Stimulated activated CD4-positive, alpha-beta T cell treated with anti-CD3 and anti-CD28 coated beads, Interleukin-2, amount 100 ng/mL, for 48 hours (primary cell): Measurements from ENCODE around the gene TMEM218.

Experiments used
- DNase-seq, 2 donors: peaks; one replicate each; pipeline ENCODE4 v3.0.0-alpha.2; 2020

The TMEM218 gene

DNA sequence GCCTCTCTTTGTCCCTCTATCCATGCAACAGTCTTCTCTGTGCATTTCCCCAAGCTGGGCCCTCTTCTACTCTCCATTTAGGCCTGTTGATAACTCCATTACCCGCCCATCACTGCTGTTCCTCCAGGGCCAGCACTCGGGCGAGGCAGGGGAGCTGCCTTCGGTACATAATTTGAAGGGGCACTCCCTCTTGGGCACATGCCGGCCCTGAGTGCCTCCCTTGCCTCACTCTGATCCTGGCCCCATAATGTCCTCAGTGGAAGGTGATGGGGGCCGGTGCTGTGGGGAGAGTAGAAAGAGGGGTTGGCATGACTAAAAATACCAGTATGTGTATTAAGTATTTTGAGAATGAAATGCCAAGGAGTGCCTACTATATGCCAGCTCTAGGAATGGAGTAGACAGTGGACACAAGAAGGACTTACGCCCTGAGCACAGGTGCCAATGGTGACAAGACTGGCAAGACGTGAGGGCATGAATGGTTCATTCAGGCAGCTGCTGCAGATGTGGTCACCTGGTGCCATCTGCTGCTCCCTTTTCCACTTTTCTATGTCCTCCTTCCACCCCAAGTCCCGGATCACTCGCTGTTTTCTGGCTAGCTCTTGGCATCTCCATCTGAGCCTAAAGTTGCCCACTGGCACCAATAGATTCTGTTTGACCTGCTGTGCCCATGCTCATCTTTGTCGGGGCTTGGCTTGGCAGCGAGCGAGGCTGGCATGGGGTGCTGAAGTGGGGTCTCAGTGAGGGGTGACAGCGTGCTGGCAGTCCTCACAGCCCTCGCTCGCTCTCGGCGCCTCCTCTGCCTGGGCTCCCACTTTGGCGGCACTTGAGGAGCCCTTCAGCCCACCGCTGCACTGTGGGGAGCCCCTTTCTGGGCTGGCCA is 22.6 kb downstream of the TMEM218 start:
- no peak for DNase-seq

DNA sequence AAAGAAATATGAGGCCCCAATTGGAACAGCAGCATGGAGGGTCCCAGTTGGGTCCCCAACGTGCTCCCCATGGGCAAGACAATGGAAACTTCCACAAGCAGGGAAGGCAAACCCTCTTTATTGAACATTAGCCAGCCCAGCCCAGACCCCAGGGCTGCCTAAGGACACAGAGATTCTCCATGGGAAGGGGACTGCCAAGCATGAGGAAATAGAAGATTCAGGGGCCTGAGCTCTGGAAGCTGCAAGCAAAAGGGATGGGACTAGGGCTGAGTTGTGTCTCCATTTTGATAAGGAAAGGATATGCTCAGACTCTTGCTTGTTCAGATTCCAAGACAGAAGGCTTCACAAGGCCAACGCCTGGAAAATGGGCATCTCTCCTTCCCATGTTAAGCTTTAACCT is 23.3 kb downstream of the TMEM218 start:
- no peak for DNase-seq

DNA sequence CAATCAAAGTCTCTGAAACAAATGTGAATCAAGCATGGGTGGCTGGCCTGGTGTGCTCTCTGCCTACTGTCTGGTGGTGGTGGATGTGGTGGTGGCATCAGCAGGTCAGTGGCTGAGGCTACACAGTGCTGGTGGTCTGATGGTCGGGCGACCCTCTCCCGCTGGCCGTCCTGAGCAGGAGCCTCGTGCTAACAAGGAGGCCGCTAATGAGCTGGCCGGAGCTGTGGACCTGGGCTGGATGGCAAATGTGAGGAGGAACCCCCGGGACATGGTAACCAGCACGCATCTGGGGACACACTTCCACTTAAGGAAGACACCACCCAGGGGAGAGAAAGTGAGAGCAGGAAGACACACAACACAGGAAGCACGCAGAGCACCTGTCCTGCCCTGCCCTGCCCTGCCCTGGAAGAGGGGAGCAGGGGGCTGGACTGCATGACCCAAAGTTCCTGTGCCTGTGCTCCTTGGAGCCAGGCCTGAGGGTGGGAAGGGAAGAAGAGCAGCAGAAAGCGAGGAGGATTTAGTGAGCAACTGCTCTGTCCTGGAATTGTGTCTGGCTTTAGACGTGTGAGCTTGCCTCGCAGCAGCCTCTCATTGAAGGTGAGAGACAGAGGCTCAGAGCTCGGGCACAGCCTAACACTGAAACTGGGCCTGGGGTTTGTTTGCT is 24.7 kb downstream of the TMEM218 start:
- no peak for DNase-seq

DNA sequence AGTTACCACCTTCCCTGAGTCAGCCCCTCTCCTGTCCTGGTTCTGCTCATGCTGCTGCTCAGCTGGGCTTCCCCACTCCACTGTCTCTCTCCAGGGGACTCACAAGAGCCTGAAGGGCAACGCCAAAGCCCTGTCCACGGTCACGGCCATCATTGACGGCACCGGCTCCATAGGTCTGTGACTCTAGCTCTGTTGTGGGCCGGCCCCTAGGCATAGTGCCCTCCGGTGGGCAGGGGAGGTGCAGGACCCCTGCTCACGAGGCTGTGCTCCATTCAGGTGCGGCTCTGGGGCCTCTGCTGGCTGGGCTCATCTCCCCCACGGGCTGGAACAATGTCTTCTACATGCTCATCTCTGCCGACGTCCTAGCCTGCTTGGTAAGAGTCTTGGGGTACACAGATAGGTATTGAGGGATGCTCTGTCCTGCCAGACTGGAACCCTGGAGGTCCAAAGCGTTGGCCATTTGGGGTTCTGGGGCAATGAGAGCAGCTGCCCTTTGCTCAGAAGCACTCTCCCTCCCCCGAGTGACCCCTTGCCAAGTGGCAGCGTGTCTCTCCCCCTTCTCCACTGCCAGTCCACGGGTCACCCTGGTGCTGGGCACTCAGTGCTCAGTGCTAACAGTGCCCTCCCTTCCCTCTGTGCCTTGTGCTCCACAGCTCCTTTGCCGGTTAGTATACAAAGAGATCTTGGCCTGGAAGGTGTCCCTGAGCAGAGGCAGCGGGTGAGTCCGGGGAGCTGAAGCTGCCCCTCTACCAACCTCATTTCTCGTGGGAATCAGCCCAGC is 25.9 kb downstream of the TMEM218 start:
- no peak for DNase-seq

DNA sequence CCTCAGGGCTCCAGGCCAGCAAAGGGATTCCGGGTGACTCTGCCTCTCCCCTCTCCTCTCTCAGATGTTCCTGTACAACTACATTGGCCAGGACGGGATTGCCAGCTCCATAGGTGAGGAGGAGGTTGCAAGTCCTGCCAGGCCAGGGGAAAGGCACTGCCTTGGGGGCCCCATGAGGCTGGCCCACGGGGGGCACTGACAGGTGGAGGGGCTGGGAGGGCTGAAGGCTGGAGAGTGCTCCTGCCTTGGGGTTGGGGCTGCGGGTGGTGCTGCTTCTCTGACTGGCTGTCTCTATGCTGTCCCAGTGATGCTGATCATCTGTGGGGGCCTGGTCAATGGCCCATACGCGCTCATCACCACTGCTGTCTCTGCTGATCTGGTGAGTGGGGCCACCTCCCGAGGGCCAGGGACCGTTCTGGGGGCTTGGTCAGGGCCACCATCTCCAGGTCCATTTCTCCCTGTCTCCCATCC is 26.6 kb downstream of the TMEM218 start:
- DNase-seq = no peak

DNA sequence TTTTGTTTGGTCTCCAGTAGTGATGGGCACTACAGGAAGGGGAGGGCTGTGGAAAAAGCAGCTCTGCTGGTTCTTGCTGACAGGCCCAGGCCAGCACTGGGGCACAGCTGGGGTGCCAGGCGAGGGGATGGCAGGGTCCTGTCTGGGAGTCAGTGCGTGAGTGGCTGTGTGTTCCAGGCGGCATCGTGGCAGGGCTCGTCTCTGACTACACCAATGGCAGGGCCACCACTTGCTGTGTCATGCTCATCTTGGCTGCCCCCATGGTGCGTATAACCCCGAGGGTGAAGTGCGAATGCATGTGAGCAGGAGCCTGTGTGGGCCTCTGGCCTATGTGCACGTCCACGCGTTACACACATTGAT is 27.4 kb downstream of the TMEM218 start:
- DNase-seq = no peak

DNA sequence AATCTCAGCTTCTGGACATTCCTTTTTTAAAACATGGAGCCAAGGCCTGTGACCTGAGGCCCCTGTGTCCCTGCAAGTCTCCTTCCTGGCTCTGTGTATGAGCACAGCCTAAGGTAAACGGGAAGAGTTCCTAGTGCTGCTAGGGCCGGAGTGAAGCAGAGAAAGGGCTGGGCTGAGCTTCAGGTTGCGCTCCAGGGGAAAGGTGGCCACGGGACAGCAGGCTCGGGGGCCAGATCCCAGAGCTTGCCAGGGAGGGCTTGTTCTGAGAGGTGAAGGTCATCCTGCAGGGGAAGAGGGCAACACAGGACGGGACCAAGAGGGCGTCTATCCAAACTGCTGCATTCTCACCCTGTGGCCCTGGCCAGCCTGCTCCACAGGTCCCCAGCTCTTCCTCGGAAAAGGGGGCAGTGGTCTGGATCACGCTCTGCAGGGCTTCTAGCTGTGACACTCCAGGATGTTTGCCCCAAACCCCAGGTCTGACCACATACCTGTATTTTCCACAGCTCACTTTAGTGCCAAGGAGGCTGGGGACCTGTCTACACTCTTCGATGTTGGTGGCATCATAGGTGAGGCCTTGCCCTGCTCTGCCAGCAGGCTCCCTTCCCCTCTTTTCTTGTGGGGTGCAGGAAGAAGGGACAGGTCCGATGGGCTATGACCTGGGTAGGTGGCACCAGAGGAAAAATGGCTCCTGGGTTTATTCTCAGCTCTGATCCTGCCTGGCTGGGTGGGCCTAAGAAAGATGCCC is 27.9 kb downstream of the TMEM218 start:
- no peak for DNase-seq

DNA sequence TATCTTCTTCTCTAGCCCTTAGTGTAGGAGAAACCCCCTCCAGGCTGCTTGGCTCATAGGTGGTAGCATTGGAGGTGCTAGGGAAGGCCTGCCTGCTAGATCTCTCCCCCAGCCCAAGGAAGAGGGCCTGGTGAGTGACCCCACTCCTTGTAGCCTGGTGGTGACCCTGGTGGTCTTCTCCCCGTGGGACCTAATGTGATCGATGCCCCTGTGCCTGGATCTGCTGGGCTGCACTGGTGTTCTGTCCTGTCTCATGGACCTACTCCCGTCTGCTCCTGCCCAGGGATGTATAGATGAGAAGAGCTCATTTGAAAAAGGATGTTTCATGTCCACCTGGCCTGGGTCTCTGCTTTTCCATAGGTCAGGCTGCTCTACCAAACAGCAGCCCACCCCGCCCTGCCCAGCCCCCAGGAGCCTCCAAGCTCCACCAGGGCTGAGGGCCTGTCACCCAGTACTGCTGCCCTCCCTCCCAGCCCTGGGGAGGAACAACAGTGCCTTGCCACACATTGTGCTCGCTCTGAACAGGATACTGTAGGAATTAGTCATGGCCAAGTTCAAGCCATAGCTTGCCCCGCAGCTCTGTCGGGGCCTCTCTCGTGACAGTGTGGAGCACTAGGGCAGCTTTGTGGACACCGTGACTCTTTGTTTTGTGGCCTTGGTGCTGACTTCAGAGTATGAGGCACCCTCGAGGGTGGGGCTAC is 28.7 kb downstream of the TMEM218 start:
- no peak for DNase-seq

DNA sequence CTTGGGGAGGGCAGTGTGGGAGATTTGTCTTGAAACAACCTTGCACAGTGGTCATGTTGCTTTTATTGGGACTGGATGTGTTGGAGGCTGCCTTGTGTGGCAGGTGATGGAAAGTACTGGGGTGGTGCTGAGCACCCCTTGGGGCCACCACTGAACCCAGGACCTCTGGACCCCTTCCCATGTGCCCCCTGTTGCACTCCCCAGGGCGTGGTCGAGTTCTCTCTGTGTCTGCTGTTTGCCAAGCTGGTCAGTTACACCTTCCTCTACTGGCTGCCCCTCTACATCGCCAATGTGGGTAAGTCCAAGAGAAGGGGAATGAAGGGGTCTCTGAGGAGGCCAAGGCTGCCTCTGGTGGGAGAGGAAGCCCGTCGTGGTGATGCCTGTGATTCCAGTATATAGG is 29.4 kb downstream of the TMEM218 start:
- no peak for DNase-seq

DNA sequence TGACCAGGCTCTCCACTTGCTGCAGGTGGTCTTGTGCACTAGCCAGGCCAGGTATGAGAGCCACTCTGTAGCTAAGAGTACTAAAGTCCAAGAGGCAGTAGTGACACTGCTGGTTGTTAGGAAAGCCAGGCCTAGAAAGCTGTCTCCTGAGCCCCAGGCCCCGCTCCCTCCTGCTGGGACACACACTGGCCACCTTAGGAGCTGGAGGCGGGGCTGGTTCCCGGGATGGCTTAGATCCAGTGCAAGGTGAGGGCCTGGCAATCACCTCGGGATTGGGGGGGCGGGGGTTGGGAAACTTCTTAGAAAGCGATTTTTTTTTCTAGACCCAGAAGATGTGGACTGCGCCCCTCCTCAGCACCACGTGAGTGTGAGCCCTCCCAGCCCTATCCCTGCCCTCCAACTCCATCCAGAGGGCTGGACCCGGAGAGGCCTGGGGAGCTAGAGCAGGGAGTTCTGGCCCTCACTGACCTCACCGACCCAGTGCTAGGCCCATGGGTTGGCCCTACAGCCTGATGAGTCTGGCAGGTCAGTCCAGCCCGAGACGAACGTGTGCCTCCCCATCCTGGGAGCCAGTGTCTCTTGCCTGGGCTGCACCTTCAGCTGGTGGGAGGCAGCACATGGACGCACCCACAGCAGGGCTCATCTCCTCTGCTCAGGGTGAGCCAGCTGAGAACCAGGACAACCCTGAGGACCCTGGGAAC is 30.2 kb downstream of the TMEM218 start:
- no peak for DNase-seq

DNA sequence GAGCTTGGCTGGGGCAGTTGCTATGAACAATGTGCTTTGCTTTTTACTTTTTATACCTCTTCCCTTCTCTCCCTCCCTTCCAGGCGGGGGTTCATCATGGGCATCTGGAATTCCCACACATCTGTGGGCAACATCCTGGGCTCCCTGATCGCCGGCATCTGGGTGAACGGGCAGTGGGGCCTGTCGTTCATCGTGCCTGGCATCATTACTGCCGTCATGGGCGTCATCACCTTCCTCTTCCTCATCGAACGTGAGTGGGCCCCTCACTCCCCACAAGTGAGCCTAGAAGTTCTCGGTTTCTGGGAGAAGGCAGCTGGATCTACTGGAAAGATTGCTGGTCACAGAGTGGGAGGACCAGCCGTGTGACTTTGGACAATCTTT is 30.9 kb downstream of the TMEM218 start:
- DNase-seq = no peak

DNA sequence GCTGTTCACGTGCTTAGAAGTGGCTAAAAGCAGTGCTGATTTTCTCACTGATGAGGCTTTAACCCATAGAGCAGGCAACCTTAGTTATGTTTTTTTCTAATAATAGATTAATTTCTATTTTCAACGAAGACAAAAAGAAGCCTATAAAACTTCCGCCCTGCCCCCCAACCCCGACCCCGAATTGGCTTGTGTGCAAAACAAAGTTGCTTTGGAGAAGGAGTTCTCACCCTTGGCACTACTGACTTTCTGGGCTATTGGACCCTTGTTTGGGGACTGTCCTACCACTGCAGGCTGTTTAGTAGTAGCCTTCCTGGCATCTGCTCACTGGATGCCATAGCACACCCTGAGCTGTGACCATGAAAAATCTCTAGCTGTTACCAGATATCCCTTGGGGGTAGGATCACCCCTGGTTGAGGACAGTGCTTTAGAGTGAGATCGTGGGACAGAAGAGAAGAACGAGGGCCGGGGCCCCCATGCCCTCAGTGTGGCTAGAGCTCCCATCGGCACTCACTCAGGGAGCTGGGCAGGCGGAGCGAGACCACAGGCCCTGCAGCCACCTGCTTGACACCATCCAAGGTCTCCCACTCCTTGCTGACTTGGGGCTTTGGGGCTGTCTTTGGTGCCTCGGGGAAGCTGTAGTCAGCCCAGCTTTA is 31.4 kb downstream of the TMEM218 start:
- no peak for DNase-seq

DNA sequence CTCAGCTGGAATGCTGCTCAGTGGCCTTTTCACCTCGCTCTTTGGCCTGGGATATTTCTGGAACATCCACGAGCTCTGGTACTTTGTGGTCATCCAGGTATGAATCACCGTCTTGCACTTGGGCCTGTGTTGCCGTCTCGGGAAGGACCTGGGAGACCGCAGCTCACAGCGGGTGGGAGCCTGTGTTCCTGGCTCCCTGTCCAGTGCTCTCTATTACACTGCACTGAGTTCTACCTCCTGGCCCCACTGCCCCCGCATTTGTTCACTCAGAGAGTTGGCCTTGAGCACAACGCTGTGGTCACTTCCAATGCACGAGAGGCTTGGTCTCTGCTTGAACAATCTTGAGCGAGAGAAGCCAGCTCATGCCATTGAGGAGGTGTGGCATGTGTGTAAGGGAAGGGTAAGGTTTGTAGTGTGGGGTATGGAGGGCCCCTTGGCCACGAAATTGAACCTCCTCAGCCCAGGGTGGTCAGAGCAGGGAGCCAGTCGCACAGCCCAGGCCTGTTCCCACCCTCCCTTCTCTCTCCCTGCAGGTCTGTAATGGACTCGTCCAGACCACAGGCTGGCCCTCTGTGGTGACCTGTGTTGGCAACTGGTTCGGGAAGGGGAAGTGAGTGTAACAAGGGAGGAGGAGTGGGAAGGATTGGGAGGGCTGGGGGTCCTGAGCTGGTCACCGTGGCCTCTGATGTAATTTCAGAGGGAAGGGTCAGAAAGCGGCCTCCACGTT is 32.1 kb downstream of the TMEM218 start:
- DNase-seq = no peak

DNA sequence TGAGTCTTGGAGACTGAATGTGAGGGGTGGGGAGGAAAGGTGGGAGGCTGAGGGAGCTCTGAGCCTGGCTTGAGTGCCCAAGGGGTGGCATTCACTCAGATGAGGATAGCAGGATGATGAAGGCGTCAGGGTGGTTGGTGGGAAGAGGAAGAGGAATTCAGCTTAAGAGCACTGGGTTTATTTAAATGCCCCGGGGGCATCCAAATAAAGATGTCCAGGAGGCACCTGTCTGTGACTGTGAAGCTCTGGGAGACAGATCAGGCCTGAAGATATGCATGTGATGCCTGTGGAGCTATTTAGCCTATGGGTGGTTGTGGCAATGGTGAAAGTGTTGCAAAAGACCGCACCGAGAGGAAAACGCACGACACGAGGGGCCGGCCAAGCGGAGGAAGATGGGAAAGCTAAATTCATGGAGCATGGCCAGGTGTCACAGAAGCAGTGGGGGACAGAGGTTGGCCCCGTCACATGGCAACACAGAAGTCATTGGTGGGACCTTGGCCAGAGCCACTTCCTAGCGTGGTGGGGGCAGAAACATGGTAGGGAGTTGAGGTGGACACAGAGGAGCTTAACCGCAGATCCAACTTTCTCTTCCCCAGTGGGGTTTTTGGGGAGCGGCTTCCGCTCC is 32.8 kb downstream of the TMEM218 start:
- DNase-seq = no peak

DNA sequence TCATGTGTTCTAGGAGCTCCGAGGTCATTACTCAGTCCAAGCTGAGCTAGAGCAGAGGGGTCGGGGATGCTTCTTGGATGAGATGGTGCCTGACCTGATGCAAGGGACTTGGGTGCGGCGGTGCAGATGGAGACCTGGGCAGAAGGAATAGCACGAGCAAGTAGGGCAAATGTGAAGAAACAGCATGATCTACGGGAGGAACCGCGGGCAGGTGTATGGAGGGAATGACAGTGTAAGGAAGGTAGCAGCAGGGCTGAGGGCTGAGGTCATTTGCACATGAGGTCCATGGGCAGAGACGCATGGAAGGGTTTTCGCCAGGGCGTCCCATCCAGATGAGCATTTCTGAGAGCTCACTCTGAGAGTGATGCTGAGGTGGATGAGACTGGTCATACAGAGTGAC is 33.4 kb downstream of the TMEM218 start:
- no peak for DNase-seq

DNA sequence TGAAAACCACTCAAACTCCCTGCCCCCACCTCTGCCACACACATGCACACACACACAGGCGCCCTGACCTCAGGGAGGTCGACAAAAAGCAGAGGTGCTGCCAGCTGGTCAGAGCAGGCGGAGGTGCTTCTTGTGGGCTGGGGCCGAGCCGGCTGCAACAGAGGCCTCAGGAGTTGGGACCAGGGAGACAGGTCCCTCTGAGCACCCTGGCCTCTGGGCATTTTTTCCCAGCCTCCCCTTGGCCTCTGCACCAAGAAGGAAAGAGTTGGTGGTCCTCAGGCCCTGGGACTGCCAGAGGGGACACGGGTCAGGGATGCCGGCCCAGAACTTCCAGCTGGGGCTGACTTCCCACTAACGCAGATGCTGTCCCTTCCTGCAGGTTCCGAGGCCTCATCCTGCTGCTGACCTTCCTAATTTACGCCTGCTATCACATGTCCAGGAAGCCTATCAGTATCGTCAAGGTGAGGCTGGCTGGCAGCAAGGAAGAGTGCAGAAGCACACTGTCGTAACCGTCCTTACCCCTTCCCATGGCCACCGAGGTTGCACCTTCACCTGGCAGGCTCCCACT is 35.0 kb downstream of the TMEM218 start:
- no peak for DNase-seq

DNA sequence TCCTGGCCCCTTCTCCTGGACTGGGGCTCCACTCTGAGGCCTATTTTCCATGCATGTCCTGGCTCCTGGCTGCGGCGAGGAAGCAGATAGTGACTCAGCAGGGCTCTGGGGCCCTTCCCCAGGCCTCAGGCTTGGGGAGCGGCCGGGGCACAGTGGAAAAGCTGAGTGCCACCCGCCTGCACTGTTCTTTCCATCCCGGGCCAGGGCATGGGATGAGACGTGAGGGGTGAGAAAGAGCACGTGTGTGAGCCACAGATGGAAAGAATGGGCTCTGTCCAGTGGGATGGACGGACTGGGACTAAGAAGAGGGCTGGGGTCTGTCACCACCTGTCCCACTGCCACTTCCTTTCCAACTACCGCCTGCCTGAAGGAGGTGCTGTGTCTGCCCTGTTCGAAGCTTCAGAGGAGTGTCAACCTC is 35.5 kb downstream of the TMEM218 start:
- DNase-seq = no peak

DNA sequence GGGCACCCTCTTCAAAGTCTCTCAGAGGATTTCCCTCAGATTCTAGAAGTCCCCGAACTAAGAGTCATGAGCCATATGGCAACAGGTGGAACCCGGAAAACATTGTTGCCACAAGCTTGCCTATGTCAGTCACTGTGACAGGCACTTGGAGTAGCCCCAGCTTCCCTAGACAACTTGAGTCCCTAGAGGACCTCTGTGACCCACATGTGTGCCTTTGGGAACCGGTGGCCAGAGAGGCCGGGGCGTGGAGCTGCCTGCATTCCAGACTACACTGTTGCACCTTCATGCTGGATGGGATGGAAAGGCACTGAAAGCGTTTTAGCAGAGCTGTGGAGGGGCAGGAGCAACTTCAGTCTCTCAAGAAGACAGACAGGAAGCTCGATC is 36.2 kb downstream of the TMEM218 start:
- no peak for DNase-seq

DNA sequence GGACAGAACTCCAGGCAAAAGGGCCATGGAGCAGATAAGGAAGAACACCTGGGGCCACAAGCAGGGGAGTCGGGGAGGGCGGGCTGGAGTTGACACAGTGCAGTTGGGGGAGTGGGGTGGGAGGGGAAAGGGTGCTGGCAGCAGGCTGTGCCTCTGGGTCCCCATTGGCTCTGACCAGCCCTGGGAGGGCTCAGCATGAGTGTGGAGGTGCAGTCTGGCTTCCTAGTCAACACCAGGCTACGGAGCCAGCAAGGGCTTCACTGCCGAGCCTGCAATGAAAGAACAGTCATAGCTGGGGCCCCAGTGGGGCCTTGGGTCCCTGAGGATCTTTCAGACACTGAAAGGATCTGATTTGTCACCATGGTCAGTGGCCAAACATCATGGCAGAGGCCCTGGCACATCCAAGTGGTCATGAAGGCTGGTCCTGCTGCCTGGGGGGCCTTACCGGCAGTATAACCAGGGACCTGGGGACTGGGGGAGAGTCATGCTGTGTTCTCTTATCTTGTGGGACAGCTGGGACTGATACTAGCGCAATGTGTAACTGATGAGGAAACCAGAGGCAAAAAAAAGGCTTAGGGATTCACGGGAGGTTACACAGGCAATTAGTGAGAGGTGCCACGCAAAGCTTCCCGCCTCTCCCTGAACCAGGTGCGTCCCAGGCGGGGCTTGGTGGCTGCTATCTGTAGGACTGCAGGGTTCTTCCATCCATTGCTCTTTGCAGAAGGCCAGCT is 36.8 kb downstream of the TMEM218 start:
- DNase-seq = no peak
